Head of caudate nucleus (tissue), 42 donors: ENCODE results near the gene UGT1A8.
A peak's percentile ranks its signal among the peaks of the same experiment; 100 is the strongest.

Experiments
- DNase-seq, 42 donors: peaks; one replicate each; pipeline versions ENCODE4 v3.0.0 to v3.0.0-alpha.2; 2020 to 2021; ENCODE audit warnings: mixed read lengths in 7 of 42
- intact Hi-C: fragments of 100-400 bp; cut with DNase I; formaldehyde crosslinking; loops from one replicate; pipeline ENCODE4 v1.15.0; 2022

UGT1A8 gene

DNA sequence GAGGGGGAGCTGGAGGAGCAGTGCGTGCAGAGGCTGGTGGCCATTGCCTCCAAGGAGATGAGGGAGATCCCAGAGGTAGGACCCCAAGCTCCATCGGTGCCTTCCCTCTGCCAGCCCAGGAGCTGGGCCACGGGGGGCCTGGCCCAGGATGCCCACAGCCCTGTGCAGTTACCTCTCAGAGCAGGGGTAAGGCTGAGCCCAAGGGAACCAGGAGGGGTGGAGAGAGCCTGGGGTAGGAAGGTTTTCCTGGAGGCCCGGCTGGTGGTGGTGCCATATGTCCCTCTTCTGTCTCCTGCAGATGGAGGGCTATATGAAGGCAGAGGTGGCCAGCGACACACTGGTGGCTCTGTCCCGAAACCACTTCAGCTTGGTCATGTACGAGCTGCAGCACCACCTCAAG, 172.1 kb downstream of the UGT1A8 start:
- intact Hi-C loops, result no loop called here
- DNase-seq, result peak in 2 of 42 donors; percentile 29 to 30

- DNase-seq, result peak in 2 of 42 donors; percentile 21 to 24
- intact Hi-C loops, result no loop called here
Observed at GRCh38 chr2:233791151-233791882, 173.9 kb downstream of the UGT1A8 start.

GRCh38 chr2:233791883-233792329, 174.5 kb downstream of the UGT1A8 start:
- DNase-seq, result peak in 1 of 42 donors; percentile 9
- intact Hi-C loops, result no loop called here

DNA sequence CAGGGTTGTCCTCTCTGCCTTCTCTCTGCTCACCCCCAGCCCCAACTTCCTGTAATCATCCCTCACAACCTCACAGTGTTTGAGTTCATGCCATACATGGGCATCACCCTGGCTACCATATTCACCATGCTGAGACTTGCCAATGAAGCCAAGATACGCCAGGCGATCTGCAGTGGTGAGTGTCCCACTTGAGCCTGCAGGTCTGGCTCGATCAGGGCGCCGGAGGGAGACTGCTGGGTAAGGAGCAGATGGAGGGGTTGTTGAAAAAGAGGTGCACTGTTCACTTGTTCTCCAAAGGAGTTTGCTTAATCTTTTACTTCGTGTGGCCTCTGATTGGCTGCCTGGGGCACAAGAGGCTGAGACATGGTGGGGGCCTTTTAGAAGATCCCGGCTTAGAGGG, 175.3 kb downstream of the UGT1A8 start:
- peak in 2 of 42 donors; percentile 6 to 31 for DNase-seq
- intact Hi-C loops, result no loop called here

DNA sequence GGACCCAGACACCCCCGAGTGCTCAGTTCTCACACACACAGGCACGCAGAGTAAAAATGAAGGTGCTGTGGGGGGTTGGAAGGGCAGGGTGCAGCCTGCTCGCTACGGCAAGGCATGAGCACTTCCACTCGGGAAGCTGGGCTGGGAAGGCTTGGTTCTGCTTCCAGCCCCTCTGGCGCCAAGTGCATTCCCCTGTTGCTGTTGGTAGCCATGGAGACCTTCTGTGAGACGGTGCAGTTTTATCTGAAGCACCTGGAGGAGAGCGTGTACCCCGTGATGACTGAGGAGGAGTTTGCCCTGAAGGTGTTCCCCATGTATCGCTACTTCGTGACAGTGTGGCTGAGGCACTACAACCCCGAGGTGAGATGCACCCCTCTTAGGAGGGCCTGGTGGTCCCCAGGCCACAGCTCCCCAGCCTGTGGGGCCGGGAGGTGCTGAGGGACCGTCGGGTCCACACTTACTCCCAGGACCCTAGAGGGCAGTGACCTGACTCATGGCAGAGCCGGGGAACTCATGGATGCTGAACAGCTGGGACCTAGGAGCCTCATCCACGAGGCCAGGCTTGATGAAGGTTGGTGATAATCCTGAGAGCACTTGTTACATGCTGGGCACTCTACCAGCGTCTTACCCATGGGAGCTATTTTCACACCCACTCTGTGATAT, 176.2 kb downstream of the UGT1A8 start:
- intact Hi-C loops, result no loop called here

DNA sequence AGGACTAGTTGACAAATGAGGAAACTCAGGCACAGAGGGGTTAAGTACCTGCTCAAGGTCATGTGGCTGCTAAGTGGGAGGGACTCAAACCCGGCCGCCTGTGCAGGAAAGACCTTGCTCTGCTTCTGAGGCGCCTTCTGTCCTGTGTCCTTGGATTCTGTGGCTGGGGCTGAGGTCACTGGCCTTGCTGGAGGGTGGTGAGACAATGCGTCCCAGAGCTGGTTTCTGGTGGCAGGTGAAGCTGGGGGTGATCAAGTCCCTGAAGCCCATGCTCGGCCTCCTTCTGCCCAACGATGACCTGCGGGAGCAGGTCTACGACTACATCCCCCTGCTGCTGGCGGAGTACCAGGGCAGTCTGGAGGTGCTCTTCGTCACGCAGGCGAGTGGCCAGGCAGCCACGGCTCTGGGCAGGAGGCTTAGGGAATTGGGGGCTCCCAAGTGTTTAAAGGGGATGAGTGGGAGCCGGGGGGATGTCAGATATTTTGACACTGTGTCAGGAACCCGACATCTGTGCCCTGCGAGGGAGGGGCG, 176.8 kb downstream of the UGT1A8 start:
- intact Hi-C loops, result no loop called here
- DNase-seq, result peak in 3 of 42 donors; percentile 13 to 32 (median 28)

More for the DNA sequence above, 176.2 kb downstream of the UGT1A8 start:
- peak in 17 of 42 donors; percentile 2 to 56 (median 18) for DNase-seq

- peak in 6 of 42 donors; percentile 10 to 28 (median 24) for DNase-seq
- intact Hi-C loops, result no loop called here
Observed at GRCh38 chr2:233795735-233796171, 178.3 kb downstream of the UGT1A8 start.

- intact Hi-C loops, result no loop called here
- peak in 3 of 42 donors; percentile 5 to 10 (median 7) for DNase-seq
Observed at GRCh38 chr2:233796254-233796653, 178.8 kb downstream of the UGT1A8 start.

GRCh38 chr2:233798335-233799086, 181.1 kb downstream of the UGT1A8 start:
- intact Hi-C loops, result no loop called here
- peak in 7 of 42 donors; percentile 2 to 34 (median 22) for DNase-seq

DNA sequence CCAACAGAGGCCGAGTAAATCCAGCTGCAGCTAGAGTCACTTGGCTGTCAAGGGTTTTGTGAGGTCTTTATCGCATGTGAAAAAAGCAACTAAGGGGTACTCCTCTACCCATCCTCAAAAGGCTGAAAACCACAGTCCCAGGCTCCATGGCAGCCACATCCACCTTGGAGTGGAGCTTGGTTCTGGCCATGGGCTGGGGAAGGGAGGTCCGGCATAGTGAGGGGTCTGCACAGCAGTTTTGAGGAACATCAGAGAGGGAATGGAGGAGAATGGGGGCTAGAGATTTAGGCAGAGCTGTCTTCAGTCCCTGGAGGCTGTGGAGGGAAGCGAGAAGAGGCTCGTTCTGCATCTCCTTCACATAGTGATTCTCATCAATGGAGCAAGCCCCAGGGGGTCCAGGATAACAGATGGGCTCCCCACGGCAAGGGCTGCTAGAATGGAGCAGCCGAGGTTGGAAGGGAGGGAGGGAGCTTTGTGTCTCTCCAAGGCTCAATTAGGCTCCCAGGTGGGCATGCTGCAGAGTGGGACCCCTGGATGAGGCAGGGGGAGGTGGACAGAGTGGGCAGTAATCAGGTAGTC, 181.7 kb downstream of the UGT1A8 start:
- peak in 5 of 42 donors; percentile 7 to 26 (median 18) for DNase-seq
- intact Hi-C loops, result no loop called here

- intact Hi-C loops, result no loop called here
- DNase-seq, result peak in 3 of 42 donors; percentile 2 to 10 (median 3)
Observed at GRCh38 chr2:233799716-233800115, 182.3 kb downstream of the UGT1A8 start.

- intact Hi-C loops, result no loop called here
Observed at GRCh38 chr2:233800208-233800607, 182.8 kb downstream of the UGT1A8 start.

GRCh38 chr2:233801357-233802131, 184.1 kb downstream of the UGT1A8 start:
- peak in 32 of 42 donors; percentile 3 to 81 (median 35) for DNase-seq
- intact Hi-C loops, result no loop called here

More at GRCh38 chr2:233800208-233800607, 182.8 kb downstream of the UGT1A8 start:
- DNase-seq, result peak in 5 of 42 donors; percentile 2 to 21 (median 9)

DNA sequence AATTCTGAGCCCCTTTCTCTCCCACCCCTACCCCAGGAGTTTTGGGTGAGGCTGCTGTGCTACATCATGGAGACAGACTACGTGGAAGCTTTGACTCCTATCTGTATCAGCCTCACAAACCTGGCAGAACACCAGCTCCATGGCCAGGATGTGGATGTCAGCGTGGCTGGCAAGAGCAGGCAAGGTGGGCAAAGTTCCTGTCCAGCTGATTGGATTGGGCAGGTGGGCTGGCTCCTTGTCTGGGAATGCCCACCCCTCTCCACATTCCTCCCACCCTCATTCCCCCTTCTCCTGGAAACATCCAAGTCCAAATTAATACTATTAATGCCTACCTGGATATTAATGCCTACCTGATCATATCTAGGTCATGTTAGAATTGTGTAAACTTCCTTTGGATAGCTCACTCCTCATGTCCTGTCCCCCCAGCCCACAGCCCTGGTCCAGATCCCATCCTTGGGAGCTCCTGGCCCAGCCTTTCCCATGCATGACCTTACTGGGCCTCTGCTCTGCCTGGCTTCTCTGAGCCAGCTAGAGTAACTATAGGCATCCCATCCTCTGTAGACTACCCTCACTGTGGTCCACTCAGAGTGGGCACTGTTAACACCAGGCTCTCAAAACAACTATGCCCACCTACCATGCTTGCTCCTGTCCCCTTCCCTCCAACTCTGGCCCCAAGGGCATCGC, 184.8 kb downstream of the UGT1A8 start:
- intact Hi-C loops, result no loop called here

DNA sequence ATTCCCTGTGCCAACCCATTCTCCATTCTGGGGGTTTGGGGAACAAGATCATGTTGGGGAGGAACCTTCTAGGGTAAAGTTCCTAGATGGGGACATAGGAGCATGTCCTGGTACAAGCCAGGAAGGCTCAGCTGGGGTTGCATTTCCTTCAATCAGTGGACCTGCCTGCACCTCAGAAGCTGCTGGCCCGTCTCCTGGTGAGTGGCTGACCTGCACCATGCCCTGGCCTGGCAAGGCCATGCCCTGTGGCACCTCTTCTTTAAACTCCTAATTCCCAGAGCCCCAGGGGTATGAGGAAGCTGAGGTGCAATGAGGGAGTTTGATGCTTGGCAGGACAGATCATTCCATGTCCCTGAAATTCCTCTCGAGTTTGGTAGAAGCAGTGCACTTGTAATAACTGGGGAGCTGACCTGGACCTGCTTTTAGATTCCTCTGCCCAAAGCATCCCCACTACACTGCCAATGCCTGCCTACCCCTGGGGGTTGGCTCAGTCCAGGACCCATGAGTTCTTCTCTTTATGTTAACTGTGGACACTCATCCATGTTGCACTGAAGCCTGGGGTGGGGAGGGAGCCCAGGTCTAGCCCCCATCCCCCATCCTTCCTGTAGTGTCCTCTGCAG, 186.0 kb downstream of the UGT1A8 start:
- peak in 6 of 42 donors; percentile 0 to 28 (median 18) for DNase-seq
- intact Hi-C loops, result no loop called here

More for the DNA sequence above, 184.8 kb downstream of the UGT1A8 start:
- peak in 4 of 42 donors; percentile 12 to 28 (median 16) for DNase-seq

DNA sequence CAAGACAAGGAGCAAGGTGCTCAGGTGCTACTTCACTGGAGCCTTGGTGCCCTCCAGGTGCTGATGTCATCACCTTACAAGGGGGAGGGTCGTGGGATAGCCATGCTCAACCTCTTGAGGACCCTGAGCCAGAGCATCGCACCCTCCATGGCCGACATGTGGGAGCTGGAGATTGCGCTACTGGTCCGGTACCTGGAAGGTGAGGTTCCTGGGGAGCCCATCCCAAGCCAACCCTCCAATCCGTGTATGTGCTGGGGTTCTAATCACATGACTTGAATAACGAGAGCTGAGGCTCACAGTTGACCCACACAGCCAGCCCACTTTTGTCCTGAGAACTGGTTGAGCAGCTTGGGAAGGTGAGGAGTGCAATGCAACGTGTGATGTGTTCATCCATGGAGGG, 186.6 kb downstream of the UGT1A8 start:
- peak in 8 of 42 donors; percentile 3 to 28 (median 13) for DNase-seq
- intact Hi-C loops, result no loop called here
